Breast epithelium (tissue), 4 donors: ENCODE results near the gene LRRC4B. TPM values are rescaled to one million over a fixed set of nuclear protein-coding genes. Genes with fewer than 3 reads are reported as not detected.
"Not testable (repeated sequence)": the region's sequence is repeated elsewhere in the genome, so short reads cannot be mapped to it uniquely, and the experiment has no call there.

Experiments
- DNase-seq, 2 donors: peaks; one replicate each; pipeline ENCODE4 v3.0.0-alpha.2; 2019; ENCODE audit warnings: low spot score in 2 of 2
- H3K27ac ChIP-seq, 2 donors: fragments of 200-600 bp; sonication (generic) in 1 of 2; one replicate each; pipeline ENCODE4 v1.5.1; 2016 to 2019; ENCODE audit warnings: mild to moderate bottlenecking in 1 of 2
- H3K27me3 ChIP-seq, 2 donors: fragments of 200-600 bp; sonication (generic) in 1 of 2; one replicate each; pipeline versions ENCODE4 v1.5.1 to v1.6.0; 2017 to 2019; ENCODE audit warnings: control low read depth in 1 of 2, mild to moderate bottlenecking in 1 of 2
- H3K36me3 ChIP-seq: fragments of 200-600 bp; one replicate; pipeline ENCODE4 v1.5.1; 2019
- H3K4me1 ChIP-seq, 2 donors: fragments of 200-600 bp; sonication (generic); one replicate each; pipeline ENCODE4 v1.5.1; 2016 to 2019; ENCODE audit warnings: control low read depth in 1 of 2
- H3K4me3 ChIP-seq, 3 donors: fragments of 200-600 bp; sonication (generic); 1 replicate in 2 of 3; 2 replicates in 1 of 3; pipeline ENCODE4 v1.5.1; 2016 to 2019; ENCODE audit warnings: mild to moderate bottlenecking in 3 of 3, moderate library complexity in 2 of 3
- H3K9me3 ChIP-seq, 2 donors: fragments of 200-600 bp; sonication (generic) in 1 of 2; one replicate each; pipeline ENCODE4 v1.5.1; 2016 to 2019; ENCODE audit warnings: control low read depth in 1 of 2
- POLR2A ChIP-seq: fragments of 450-650 bp; IDR thresholded peaks from one replicate; pipeline ENCODE4 v1.6.1; 2016; ENCODE audit warnings: antibody characterized with exemption, mild to moderate bottlenecking, moderate library complexity
- POLR2AphosphoS5 ChIP-seq, 3 donors: sonication (generic); formaldehyde crosslinking; IDR thresholded peaks; one replicate each; pipeline ENCODE4 v1.6.1; 2017; ENCODE audit warnings: antibody characterized with exemption in 3 of 3
- intact Hi-C: fragments of 100-400 bp; cut with DNase I; formaldehyde crosslinking; loops from one replicate; pipeline ENCODE4 v1.15.1; 2023; ENCODE audit warnings: low total_unique reads
- total RNA-seq, 3 donors: library from RNA; depleted of rRNA; stranded (reverse); fragments of >200 nt; gene quantifications; one replicate each; pipeline ENCODE4 v1.1.0, GENCODE V29; 2016
- TF ChIP-seq, protein P1 (sequence below), 3 donors: fragments of 450-650 bp; IDR thresholded peaks; one replicate each; pipeline ENCODE4 v1.5.1; 2016 to 2017; ENCODE audit warnings: antibody characterized with exemption in 3 of 3, mild to moderate bottlenecking in 3 of 3, moderate library complexity in 3 of 3

LRRC4B gene, protein sequence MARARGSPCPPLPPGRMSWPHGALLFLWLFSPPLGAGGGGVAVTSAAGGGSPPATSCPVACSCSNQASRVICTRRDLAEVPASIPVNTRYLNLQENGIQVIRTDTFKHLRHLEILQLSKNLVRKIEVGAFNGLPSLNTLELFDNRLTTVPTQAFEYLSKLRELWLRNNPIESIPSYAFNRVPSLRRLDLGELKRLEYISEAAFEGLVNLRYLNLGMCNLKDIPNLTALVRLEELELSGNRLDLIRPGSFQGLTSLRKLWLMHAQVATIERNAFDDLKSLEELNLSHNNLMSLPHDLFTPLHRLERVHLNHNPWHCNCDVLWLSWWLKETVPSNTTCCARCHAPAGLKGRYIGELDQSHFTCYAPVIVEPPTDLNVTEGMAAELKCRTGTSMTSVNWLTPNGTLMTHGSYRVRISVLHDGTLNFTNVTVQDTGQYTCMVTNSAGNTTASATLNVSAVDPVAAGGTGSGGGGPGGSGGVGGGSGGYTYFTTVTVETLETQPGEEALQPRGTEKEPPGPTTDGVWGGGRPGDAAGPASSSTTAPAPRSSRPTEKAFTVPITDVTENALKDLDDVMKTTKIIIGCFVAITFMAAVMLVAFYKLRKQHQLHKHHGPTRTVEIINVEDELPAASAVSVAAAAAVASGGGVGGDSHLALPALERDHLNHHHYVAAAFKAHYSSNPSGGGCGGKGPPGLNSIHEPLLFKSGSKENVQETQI
- total RNA-seq: 1 to 10 TPM in 2 of 3 donors, under 1 TPM in 1; 0.16 to 1.3 (median 1.2) TPM

DNA sequence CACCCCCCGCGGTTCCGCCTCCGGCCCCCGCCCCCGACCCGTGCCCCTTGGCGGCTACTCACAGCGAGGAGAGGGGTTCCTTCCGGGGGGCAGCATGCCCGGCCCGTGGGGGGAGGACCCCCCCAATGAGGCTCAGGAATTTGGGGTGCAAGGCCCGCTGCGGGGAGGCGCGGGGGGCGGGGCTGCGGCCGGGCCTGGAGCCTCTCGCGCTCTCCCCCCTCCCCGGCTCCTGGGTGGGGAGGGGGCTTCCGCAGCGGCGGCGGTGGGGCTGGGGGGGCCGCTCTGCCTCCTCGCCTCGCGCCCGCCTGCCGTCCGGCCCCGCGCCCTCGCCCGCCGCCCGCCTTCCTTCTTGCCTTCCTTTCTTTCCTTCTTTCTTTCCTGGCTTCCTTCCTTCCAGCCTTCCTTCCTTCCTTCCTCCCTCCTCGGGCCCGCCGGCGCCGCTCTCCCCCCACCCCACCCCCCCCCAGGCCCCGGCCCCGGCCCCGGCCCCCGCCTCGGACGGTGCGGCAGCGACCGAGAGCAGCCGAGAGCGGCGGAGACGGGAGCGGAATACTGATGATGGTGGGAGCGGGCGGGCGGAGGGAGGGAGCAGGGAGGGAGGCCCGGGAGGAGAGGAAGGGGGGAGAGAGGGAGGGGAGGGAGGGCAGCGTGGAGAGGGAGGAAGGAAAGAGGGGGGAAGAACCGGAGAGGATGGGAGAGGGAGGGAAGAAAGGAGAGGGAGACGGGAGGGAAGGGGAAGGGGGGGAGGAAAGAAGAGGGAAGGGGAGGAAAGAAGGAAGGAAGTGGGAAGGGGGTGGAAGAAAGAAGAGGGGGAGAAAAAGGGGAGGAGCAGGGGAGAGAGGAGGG, at the start of gene LRRC4B:
TSS of gene LRRC4B (minus strand) at position 554 of the 846 bp plus-strand sequence. CDS start 19,597 bp downstream, outside the sequence.
- Histone ChIP-seq H3K27me3 (peaks cover 8 to 78% of the 10 kb centered on the region in 2 donors), H3K9me3 (no peaks in the 10 kb centered on the region), H3K4me3 (peak within 1 kb of the TSS in 2 of 3 donors; percentile 51 to 66), H3K4me1 (no peaks in the 10 kb centered on the region), H3K36me3 (no peaks in the 10 kb centered on the region), H3K27ac (no peak within 1 kb of the TSS)
- intact Hi-C loops: no loop called here
- no peak for DNase-seq
- TF ChIP-seq, protein P1, sequence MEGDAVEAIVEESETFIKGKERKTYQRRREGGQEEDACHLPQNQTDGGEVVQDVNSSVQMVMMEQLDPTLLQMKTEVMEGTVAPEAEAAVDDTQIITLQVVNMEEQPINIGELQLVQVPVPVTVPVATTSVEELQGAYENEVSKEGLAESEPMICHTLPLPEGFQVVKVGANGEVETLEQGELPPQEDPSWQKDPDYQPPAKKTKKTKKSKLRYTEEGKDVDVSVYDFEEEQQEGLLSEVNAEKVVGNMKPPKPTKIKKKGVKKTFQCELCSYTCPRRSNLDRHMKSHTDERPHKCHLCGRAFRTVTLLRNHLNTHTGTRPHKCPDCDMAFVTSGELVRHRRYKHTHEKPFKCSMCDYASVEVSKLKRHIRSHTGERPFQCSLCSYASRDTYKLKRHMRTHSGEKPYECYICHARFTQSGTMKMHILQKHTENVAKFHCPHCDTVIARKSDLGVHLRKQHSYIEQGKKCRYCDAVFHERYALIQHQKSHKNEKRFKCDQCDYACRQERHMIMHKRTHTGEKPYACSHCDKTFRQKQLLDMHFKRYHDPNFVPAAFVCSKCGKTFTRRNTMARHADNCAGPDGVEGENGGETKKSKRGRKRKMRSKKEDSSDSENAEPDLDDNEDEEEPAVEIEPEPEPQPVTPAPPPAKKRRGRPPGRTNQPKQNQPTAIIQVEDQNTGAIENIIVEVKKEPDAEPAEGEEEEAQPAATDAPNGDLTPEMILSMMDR (IDR thresholded peaks at IDR 0.05): no peak
- TF ChIP-seq POLR2AphosphoS5 (IDR thresholded peaks at IDR 0.05): no peak
- TF ChIP-seq POLR2A: no peak

DNA sequence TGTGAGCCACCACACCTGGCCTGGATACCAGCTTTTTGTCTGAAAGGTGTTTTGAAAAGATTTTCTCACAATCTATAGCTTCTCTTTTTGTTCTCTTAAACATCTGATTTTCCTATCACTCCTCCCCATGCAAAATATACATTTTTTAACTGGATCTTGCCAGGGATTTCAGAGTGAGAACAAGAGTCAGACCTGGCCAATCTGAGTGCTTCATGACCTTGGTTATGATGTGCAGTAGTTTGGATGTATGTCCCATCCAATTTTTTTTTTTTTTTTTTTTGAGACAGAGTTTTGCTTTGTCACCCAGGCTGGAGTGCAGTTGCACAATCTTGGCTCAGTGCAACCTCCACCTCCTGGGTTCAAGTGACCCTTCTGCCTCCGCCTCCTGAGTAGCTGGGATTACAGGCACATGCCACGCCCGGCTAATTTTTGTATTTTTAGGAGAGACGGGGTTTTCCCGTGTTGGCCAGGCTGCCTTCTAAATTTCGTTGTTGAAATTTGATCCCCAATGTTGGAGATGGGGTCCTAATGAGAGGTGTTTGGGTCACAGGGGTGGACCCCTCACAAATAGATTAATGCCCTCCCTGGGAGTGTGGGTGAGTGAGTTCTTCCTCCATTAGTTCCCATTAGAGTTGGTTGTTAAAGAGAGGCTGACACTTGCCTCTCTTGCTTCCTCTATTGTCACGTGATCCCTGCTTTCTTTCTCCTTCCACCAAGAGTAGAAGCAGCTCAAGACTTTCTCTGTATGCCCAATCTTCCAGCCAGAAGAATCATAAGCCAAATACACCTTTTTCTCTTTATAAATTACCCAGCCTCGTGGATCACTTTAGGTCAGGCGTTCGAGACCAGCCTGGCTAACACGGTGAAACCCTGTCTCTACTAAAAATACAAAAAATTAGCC, 44.5 kb upstream of the LRRC4B start:
- DNase-seq, H3K27me3 ChIP-seq, intact Hi-C loops: not testable (repeated sequence)

DNA sequence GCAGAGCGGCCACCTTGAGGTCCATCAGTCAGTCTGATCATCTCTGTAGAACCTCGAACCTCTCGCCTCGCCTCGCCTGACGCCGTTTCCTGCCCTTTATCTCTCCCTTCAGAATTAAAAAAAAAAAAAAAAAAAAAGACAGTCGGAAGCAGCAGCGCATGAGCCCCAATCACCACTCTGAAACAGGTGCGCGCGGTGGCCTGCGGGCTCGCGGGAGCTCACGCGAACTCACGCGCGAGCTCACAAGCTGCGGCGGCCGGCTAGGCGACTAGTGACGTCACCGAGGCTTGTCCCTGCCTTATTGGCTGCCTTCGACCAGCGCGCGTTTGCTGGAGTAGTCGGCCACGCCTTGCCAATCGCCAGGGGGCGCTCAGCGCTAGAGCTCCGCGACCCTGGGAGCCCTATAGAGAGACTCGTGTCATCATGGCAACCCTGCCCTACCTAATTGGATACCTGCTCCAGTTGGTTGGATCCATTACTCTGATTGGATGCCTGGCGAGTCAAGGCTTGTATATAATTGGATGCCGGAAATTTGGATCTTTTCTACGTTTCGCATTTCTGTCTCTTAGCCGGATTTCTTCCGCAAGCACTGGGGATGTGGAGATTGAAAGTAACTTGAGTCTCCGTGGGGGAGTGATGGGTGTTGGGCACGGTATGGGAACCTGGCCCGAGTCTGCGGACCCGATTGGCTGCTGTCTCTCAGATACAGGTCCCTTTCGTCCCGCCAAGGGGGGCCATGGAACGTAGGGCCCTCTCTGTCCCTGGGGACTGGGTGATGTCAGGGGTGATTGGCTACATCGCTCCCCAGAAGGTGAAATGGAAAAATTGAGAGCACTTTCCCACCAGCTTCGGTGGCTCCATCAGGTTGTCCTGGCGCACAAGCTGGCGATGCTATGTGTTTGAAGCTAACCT, 39.9 kb upstream of the LRRC4B start:
- Histone ChIP-seq H3K27me3 (peaks cover 0 to 21% of the 10 kb centered on the region in 2 donors), H3K27ac (no peak overlapping the region), H3K4me3 (no peak overlapping the region), H3K4me1 (no peaks in the 10 kb centered on the region), H3K9me3 (no peaks in the 10 kb centered on the region), H3K36me3 (no peaks in the 10 kb centered on the region)
- DNase-seq: peak in 1 of 2 donors; percentile 60
- intact Hi-C loops: no loop called here
- TF ChIP-seq POLR2AphosphoS5 (IDR thresholded peaks at IDR 0.05) (no peak), POLR2A (no peak)
- TF ChIP-seq, protein P1 (IDR thresholded peaks at IDR 0.05): no peak

More for the DNA sequence above, 44.5 kb upstream of the LRRC4B start:
- H3K4me1 ChIP-seq, H3K27ac ChIP-seq, H3K4me3 ChIP-seq, H3K9me3 ChIP-seq, H3K36me3 ChIP-seq: not testable (repeated sequence)

DNA sequence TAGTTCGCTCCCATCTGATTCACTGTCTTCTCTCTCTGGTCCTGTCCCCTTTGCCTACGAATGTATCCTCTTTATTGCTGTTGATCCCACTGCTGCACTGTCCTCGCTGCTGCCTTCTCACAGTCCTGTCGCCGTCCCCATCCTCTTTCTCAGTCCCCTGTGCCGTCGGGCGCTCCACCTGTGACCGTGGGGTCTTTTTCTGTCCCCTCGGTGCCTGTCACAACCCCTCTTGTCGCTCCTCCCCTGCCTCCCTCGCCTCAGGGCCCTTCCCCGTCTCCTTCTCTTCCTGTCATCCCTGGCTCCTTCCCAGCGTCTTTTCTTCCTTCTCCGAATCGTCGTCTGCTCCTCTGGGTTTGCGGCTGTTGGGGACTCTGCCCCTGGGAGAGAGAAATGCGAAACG, 39.2 kb upstream of the LRRC4B start:
- H3K9me3 ChIP-seq: no peaks in the 10 kb centered on the region
- no peaks in the 10 kb centered on the region for H3K36me3 ChIP-seq
- peaks cover 0 to 28% of the 10 kb centered on the region in 2 donors for H3K27me3 ChIP-seq
- no peaks in the 10 kb centered on the region for H3K4me1 ChIP-seq
- H3K27ac ChIP-seq: no peak overlapping the region
- intact Hi-C loops: no loop called here
- no peak overlapping the region for H3K4me3 ChIP-seq
- no peak for DNase-seq
- TF ChIP-seq POLR2AphosphoS5 (IDR thresholded peaks at IDR 0.05) (no peak), POLR2A (no peak)
- TF ChIP-seq, protein P1 (IDR thresholded peaks at IDR 0.05): no peak

DNA sequence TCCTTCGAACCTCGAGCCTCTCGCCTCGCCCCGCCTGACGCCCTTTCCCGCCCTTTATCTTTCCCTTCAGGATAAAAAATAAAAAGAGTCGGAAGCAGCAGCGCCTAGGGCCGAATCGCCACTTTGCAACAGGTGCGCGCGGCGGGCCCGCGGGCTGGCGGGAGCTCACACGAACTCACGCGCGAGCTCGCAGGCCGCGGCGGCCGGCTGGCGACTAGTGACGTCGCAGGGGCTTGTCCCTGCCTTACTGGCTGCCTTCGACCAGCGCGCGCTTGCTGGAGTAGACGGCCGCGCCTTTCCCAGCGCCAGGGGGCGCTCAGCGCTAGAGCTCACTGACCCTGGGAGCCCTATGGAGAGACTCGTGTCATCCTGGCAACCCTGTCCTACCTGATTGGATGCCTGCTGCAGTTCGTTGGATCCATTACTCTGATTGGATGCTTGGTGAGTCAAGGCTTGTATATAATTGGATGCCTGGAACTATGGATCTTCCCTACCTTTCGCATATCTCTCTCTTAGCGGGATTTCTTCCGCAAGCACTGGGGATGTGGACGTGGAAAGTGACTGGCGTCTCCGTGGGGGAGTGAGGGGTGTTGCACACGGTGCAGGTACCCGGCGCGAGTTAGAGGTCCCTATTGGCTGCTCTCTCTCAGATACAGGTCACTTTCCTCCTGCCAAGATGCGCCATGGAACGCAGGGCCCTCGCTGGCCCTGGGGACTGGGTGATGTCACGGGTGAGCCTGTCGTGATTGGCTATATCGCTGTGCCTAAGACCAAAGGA, 38.0 kb upstream of the LRRC4B start:
- H3K36me3 ChIP-seq, H3K4me1 ChIP-seq, H3K27ac ChIP-seq, intact Hi-C loops, H3K9me3 ChIP-seq, DNase-seq: not testable (repeated sequence)
- Histone ChIP-seq H3K4me3 (peak overlapping the region in 1 of 3 donors; percentile 8), H3K27me3 (peaks cover 0 to 38% of the 10 kb centered on the region in 2 donors)

DNA sequence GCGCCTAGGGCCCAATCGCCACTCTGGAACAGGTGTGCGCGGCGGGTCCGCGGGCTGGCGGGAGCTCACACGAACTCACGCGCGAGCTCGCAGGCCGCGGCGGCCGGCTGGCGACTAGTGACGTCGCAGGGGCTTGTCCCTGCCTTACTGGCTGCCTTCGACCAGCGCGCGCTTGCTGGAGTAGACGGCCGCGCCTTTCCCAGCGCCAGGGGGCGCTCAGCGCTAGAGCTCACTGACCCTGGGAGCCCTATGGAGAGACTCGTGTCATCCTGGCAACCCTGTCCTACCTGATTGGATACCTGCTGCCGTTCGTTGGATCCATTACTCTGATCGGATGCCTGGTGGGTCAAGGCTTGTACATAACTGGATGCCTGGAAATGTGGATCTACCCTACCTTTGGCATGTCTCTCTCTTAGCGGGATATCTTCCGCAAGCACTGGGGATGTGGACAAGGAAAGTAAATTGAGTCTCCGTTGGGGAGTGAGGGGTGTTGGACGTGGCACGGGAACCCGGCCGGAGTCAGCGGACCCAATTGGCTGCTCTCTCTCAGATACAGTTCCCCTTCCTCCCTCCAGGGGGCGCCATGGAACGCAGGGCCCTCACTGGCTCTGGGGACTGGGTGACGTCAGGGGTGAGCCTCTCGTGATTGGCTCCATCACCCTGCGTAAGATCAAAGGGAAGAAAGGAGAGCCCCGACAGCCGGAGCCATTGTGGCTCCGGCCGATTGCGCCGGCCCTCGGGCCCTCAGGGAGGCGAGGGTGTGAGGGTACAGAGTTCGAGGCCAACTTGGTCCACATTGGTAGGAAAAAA, 36.2 kb upstream of the LRRC4B start:
- DNase-seq, H3K27ac ChIP-seq, H3K4me1 ChIP-seq, intact Hi-C loops, H3K9me3 ChIP-seq, H3K36me3 ChIP-seq, H3K4me3 ChIP-seq: not testable (repeated sequence)
- H3K27me3 ChIP-seq: peaks cover 0 to 38% of the 10 kb centered on the region in 2 donors
